Measurements from ENCODE around the gene ZNF32. TPM values are rescaled to one million over a fixed set of nuclear protein-coding genes. Genes with fewer than 3 reads are reported as not detected.

Gene ZNF32
- total RNA-seq, 2 experiments from 2014 or later: 18.7 to 19.5 TPM

GRCh38 chr10:43667761-43668386 lies 19.2 kb upstream of the ZNF32 start:
- H3K9me3 ChIP-seq (ENCODE audit: control insufficient read depth in 1 of 2, insufficient read depth in 1 of 2, low read length in 2 of 2): peaks cover 0 to 7% of the 10 kb centered on the region in 2 experiments
- H3K36me3 ChIP-seq (ENCODE audit: insufficient read depth, low read length): no peaks in the 10 kb centered on the region
- Mint-ChIP-seq H3K36me3 (ENCODE audit: low read depth) (no peaks in the 10 kb centered on the region), H3K9me3 (no peaks in the 10 kb centered on the region), H3K4me3 (no peak overlapping the region), H3K27ac (no peak overlapping the region), H3K27me3 (peaks cover 42% of the 10 kb centered on the region), H3K4me1 (ENCODE audit: low read depth) (no peaks in the 10 kb centered on the region)
- H3K4me1 ChIP-seq (ENCODE audit: insufficient read depth, low read length): peaks cover 10% of the 10 kb centered on the region
- H3K27me3 ChIP-seq (ENCODE audit: control insufficient read depth in 1 of 2, insufficient read depth in 2 of 2, low read length in 2 of 2): peaks cover 28 to 41% of the 10 kb centered on the region in 2 experiments
- ATAC-seq (ENCODE audit: poor library complexity) (no peak), DNase-seq (no peak)
- H3K27ac ChIP-seq (ENCODE audit: low read depth in 1 of 2, low read length in 2 of 2): no peak overlapping the region
- intact Hi-C loops (cut with DNase I, micrococcal nuclease): no loop called here
- TF ChIP-seq CTCF (IDR thresholded peaks at IDR 0.05): no peak
- CTCF ChIA-PET: no interaction called here
- POLR2A ChIA-PET: no interaction called here
- no peak overlapping the region for H3K4me3 ChIP-seq (ENCODE audit: low read length)

DNA sequence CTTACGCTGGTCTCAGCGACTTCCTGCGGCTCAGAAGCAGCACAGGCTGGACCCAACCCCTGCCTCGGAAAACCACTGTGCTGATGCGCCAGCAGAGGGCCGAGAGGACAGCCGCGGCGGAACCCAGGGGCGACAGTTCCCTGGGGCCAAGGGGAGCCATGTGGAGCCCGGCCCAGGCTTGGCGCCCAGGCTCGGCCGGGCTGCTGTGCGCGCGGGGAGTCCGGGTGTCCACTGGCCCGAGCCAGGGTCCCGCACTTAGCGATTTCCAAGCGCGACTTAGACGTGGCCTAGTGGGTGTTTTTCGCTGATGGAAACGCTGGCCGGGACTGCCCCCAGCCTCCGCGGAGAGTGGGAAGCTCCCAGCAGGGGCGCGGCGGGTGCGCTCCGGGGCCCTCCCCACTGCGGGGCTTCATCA lies 18.6 kb upstream of the ZNF32 start:
- ChIA-PET POLR2A (no interaction called here), CTCF (no interaction called here)
- H3K4me3 ChIP-seq (ENCODE audit: low read length): no peak overlapping the region
- H3K36me3 Mint-ChIP-seq (ENCODE audit: low read depth): no peaks in the 10 kb centered on the region
- H3K27me3 Mint-ChIP-seq: peaks cover 40% of the 10 kb centered on the region
- H3K4me1 ChIP-seq (ENCODE audit: insufficient read depth, low read length): peaks cover 10% of the 10 kb centered on the region
- peaks cover 0 to 7% of the 10 kb centered on the region in 2 experiments for H3K9me3 ChIP-seq (ENCODE audit: control insufficient read depth in 1 of 2, insufficient read depth in 1 of 2, low read length in 2 of 2)
- no peak for TF ChIP-seq CTCF (IDR thresholded peaks at IDR 0.05)
- no peak overlapping the region for H3K27ac Mint-ChIP-seq
- H3K4me1 Mint-ChIP-seq (ENCODE audit: low read depth): no peaks in the 10 kb centered on the region
- H3K4me3 Mint-ChIP-seq: no peak overlapping the region
- intact Hi-C loops (cut with DNase I, micrococcal nuclease): no loop called here
- no peak overlapping the region for H3K27ac ChIP-seq (ENCODE audit: low read depth in 1 of 2, low read length in 2 of 2)
- peaks cover 28 to 41% of the 10 kb centered on the region in 2 experiments for H3K27me3 ChIP-seq (ENCODE audit: control insufficient read depth in 1 of 2, insufficient read depth in 2 of 2, low read length in 2 of 2)
- DNase-seq (peak in 1 of 14 experiments; percentile 19), ATAC-seq (ENCODE audit: poor library complexity) (no peak)
- H3K9me3 Mint-ChIP-seq: no peaks in the 10 kb centered on the region
- no peaks in the 10 kb centered on the region for H3K36me3 ChIP-seq (ENCODE audit: insufficient read depth, low read length)

DNA sequence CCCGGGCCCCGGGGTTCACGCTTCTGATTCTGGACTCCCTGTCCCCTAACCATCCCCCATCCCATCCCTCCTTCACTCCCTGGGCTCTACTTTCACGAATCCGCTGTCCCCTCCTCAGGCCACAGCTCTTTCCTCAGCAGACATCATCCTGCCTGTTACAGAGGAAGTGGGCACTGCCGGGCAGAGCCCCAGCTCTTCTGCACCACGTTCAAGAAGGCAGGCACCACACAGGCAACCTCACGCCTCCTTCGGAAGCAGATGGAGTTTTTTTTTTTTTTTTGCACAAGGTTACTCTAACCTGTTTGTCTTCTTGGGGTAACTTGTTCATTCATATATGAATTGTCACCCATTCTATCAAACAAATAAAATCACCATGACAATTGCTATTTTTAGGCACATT lies 17.9 kb upstream of the ZNF32 start:
- Histone ChIP-seq H3K36me3 (ENCODE audit: insufficient read depth, low read length) (no peaks in the 10 kb centered on the region), H3K4me3 (ENCODE audit: low read length) (no peak overlapping the region), H3K4me1 (ENCODE audit: insufficient read depth, low read length) (peaks cover 9% of the 10 kb centered on the region), H3K9me3 (ENCODE audit: control insufficient read depth in 1 of 2, insufficient read depth in 1 of 2, low read length in 2 of 2) (peaks cover 0 to 7% of the 10 kb centered on the region in 2 experiments), H3K27me3 (ENCODE audit: control insufficient read depth in 1 of 2, insufficient read depth in 2 of 2, low read length in 2 of 2) (peaks cover 28 to 39% of the 10 kb centered on the region in 2 experiments), H3K27ac (ENCODE audit: low read depth in 1 of 2, low read length in 2 of 2) (no peak overlapping the region)
- ChIA-PET CTCF (no interaction called here), POLR2A (no interaction called here)
- Mint-ChIP-seq H3K9me3 (peaks cover 3% of the 10 kb centered on the region), H3K27me3 (peaks cover 37% of the 10 kb centered on the region), H3K27ac (no peak overlapping the region), H3K4me1 (ENCODE audit: low read depth) (no peaks in the 10 kb centered on the region), H3K4me3 (no peak overlapping the region), H3K36me3 (ENCODE audit: low read depth) (no peaks in the 10 kb centered on the region)
- TF ChIP-seq CTCF (IDR thresholded peaks at IDR 0.05): no peak
- intact Hi-C loops (cut with DNase I, micrococcal nuclease): no loop called here
- ATAC-seq (ENCODE audit: poor library complexity) (no peak), DNase-seq (no peak)

Data from CD4-positive, alpha-beta T cell (primary cell).